Osteoblast (primary cell): Measurements from ENCODE around the gene PLA2G2E. TPM values are rescaled to one million over a fixed set of nuclear protein-coding genes. Genes with fewer than 3 reads are reported as not detected.

Experiments
- DNase-seq: peaks from one replicate; pipeline ENCODE4 v3.0.0; 2011; ENCODE audit warnings: low spot score, mixed read lengths; ENCODE audit not compliant: insufficient read length; ENCODE audit errors: missing footprints
- H2AFZ ChIP-seq: 2 replicates; pipeline ENCODE4 v1.6.0; 2011; ENCODE audit warnings: mild to moderate bottlenecking, low read length
- H3K27ac ChIP-seq: 2 replicates; pipeline ENCODE4 v1.5.1; 2011; ENCODE audit warnings: mild to moderate bottlenecking, low read depth, low read length, moderate library complexity
- H3K27me3 ChIP-seq: 2 replicates; pipeline ENCODE4 v1.6.0; 2012; ENCODE audit warnings: mild to moderate bottlenecking, control low read depth, inconsistent platforms, low read length, moderate library complexity; ENCODE audit not compliant: insufficient read depth
- H3K36me3 ChIP-seq: 2 replicates; pipeline ENCODE4 v1.5.1; 2011; ENCODE audit warnings: mild to moderate bottlenecking, low read length, control low read depth, moderate library complexity; ENCODE audit not compliant: insufficient read depth
- H3K4me1 ChIP-seq: 2 replicates; pipeline ENCODE4 v1.5.1; 2011; ENCODE audit warnings: mild to moderate bottlenecking, low read length, control low read depth, moderate library complexity; ENCODE audit not compliant: insufficient read depth
- H3K4me2 ChIP-seq: 2 replicates; pipeline ENCODE4 v1.6.0; 2011; ENCODE audit warnings: mild to moderate bottlenecking, low read length; ENCODE audit not compliant: insufficient read depth
- H3K4me3 ChIP-seq: fragments of 200-600 bp; sonication (generic); 3 replicates; pipeline ENCODE4 v1.5.1; 2012; ENCODE audit warnings: mild to moderate bottlenecking, low read length, inconsistent platforms; ENCODE audit not compliant: insufficient read depth
- H3K79me2 ChIP-seq: 2 replicates; pipeline ENCODE4 v1.6.0; 2012; ENCODE audit warnings: mild to moderate bottlenecking, low read length, control low read depth, inconsistent platforms; ENCODE audit not compliant: insufficient read depth
- H3K9me3 ChIP-seq: 2 replicates; pipeline ENCODE4 v1.5.1; 2011; ENCODE audit warnings: low read depth, low read length, control low read depth
- H4K20me1 ChIP-seq: 2 replicates; pipeline ENCODE4 v1.6.0; 2012; ENCODE audit warnings: mild to moderate bottlenecking, low read length, control low read depth; ENCODE audit not compliant: insufficient read depth
- total RNA-seq: library from RNA; depleted of rRNA; stranded (reverse); fragments of >200 nt; gene quantifications from 2 replicates; pipeline ENCODE4 v1.2.3, GENCODE V29; 2012
- TF ChIP-seq, protein P1 (sequence below): IDR thresholded peaks from 2 replicates; pipeline ENCODE4 v1.5.1; 2011; ENCODE audit warnings: mild to moderate bottlenecking, low read depth, low read length, moderate library complexity; ENCODE audit errors: extremely low read depth

Gene PLA2G2E, protein sequence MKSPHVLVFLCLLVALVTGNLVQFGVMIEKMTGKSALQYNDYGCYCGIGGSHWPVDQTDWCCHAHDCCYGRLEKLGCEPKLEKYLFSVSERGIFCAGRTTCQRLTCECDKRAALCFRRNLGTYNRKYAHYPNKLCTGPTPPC
- total RNA-seq = not detected in 2 replicates

DNA sequence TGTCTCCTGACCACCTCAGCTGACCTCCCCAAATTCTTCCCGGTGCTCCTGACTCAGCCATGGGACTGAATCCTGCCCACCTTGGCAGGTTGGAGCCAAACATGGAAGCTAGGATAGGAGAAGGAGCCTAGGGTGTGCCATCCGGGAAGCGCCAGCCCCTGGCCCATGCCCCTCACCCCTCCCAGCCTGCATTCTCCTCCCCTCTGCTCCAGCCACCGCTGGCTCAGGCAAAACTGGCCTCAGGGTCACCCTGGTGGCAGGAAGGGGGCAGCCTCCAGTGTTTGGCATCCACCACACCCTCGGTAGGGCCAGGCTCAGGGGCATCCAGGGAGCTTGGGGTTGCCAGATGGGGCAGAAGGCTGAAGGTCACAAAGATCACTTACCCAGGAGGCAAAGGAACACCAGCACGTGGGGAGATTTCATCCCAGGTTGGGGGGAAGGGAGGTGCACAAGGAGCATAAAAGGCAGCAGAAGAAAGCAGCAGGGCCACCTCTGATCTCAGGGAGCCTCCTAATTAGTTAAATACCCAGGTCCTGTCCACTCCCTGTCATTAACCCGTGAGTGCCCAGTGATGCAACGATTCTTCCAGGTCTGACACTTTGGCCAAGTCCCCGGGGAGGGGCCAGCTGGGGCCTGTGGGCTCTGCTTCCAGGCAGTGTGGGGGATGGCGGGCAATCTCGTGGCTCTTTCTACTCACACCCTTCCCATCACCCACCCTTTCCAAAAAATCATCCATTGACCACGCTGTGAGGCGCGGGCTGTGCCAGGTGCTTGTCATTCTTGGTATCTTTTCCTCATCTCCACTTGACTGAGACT is at the start of gene PLA2G2E:
Gene PLA2G2E (minus strand): TSS at position 481 of the 816 bp plus-strand sequence. CDS start 58 bp downstream, at position 423.
- no peak within 1 kb of the TSS for H3K4me2 ChIP-seq
- DNase-seq = peak; percentile 52
- peaks cover 11% of the 10 kb centered on the region for H3K27me3 ChIP-seq
- H3K79me2 ChIP-seq = no peaks in the 10 kb centered on the region
- H3K4me3 ChIP-seq = no peak within 1 kb of the TSS
- TF ChIP-seq, protein P1, sequence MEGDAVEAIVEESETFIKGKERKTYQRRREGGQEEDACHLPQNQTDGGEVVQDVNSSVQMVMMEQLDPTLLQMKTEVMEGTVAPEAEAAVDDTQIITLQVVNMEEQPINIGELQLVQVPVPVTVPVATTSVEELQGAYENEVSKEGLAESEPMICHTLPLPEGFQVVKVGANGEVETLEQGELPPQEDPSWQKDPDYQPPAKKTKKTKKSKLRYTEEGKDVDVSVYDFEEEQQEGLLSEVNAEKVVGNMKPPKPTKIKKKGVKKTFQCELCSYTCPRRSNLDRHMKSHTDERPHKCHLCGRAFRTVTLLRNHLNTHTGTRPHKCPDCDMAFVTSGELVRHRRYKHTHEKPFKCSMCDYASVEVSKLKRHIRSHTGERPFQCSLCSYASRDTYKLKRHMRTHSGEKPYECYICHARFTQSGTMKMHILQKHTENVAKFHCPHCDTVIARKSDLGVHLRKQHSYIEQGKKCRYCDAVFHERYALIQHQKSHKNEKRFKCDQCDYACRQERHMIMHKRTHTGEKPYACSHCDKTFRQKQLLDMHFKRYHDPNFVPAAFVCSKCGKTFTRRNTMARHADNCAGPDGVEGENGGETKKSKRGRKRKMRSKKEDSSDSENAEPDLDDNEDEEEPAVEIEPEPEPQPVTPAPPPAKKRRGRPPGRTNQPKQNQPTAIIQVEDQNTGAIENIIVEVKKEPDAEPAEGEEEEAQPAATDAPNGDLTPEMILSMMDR = no peak
- no peaks in the 10 kb centered on the region for H4K20me1 ChIP-seq
- H2AFZ ChIP-seq = no peak within 1 kb of the TSS
- H3K27ac ChIP-seq = no peak within 1 kb of the TSS
- H3K9me3 ChIP-seq = no peaks in the 10 kb centered on the region
- H3K4me1 ChIP-seq = no peaks in the 10 kb centered on the region
- H3K36me3 ChIP-seq = no peaks in the 10 kb centered on the region

DNA sequence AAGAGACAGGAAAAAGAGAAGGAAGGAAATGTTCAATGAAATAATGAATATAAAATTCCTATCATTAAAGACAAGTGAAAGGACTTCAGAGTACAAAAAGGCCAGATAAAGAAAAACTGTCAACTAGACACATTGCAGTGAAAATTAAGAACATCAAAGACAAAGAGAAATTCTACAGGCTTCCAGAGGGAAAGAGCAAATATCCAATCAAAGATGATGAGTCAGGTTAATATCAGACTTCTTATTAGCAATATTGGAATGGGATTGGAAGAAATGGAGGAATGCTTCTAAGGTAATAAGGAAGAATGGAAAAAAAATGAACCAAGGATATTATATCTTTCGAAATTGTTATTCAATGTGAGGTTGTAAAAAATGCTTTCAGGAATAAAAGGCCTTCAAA is 48.2 kb upstream of the PLA2G2E start:
- Histone ChIP-seq H3K27ac (no peak overlapping the region), H4K20me1 (no peaks in the 10 kb centered on the region), H2AFZ (no peak overlapping the region), H3K4me3 (no peak overlapping the region), H3K4me1 (no peaks in the 10 kb centered on the region), H3K27me3 (peaks cover 31% of the 10 kb centered on the region), H3K4me2 (no peak overlapping the region), H3K79me2 (no peaks in the 10 kb centered on the region), H3K9me3 (no peaks in the 10 kb centered on the region), H3K36me3 (no peaks in the 10 kb centered on the region)
- TF ChIP-seq, protein P1 = no peak
- no peak for DNase-seq

DNA sequence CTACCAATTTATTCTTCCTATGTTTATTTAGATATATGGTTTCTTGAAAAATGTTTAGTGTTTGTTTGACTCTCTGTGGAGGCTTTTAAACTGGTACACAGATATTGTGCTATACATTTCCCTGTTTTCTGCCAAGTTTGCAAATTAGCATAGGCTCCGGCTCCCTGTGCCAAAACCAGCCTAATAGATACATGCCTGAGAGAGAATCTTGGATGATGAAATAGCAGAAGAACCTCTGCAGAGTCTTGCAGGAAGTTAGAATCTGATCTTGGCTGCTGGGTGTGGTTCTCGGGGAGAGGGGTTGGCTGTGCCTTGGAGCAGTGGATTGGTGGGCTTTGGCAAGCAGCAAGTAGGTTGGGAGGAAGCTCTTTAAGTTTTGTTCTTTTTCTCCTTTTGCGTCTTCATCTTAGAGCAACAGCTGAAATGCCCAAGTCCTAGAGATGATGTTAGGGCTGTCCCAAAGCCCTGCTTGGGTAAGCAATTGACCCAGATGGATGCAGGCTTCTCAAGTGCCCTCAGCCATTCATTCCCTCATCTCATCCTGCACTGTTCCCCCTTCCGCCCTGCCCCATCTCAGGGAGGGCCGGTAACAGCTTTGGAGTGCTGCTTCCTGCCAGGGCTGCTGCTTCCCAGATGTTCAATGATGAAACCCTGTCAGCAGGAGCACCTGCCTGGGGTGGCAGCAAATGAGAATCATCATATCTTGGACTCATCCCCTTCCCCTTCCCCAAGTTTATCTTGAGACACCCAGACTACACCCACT is 46.7 kb upstream of the PLA2G2E start:
- TF ChIP-seq, protein P1 = no peak
- Histone ChIP-seq H3K79me2 (no peaks in the 10 kb centered on the region), H3K36me3 (no peaks in the 10 kb centered on the region), H3K4me2 (no peak overlapping the region), H4K20me1 (no peaks in the 10 kb centered on the region), H2AFZ (no peak overlapping the region), H3K4me3 (no peak overlapping the region), H3K9me3 (no peaks in the 10 kb centered on the region), H3K4me1 (no peaks in the 10 kb centered on the region), H3K27ac (no peak overlapping the region), H3K27me3 (peaks cover 20% of the 10 kb centered on the region)
- DNase-seq = no peak

DNA sequence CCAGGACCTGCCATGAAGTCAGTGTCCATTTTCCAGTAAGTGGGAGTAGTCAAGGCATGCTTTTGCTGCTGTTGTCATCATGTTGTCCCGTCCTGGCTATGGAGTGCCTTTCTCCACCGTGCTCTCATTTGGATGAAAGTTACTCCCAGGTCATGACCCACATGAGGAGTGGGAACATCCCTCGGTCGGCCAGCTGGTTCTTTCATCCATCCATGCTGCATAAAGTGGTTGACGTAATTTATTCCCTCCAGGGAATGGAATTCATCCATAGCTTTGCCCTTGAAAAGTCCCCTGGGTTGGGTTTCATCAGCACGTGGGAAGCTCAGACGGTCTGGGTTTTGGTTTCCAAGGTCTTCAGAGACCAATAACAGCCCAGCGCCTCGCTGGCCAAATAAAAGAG is 44.4 kb upstream of the PLA2G2E start:
- no peak overlapping the region for H2AFZ ChIP-seq
- H3K36me3 ChIP-seq = no peaks in the 10 kb centered on the region
- no peak overlapping the region for H3K27ac ChIP-seq
- no peak overlapping the region for H3K4me2 ChIP-seq
- TF ChIP-seq, protein P1 = no peak
- no peaks in the 10 kb centered on the region for H4K20me1 ChIP-seq
- no peak for DNase-seq
- no peak overlapping the region for H3K4me3 ChIP-seq
- H3K4me1 ChIP-seq = no peaks in the 10 kb centered on the region
- H3K79me2 ChIP-seq = no peaks in the 10 kb centered on the region
- H3K9me3 ChIP-seq = peaks cover 4% of the 10 kb centered on the region
- H3K27me3 ChIP-seq = peaks cover 38% of the 10 kb centered on the region
